ENCODE data around the gene KRT76. TPM values are rescaled to one million over a fixed set of nuclear protein-coding genes. Genes with fewer than 3 reads are reported as not detected.

KRT76 gene
- total and polyA plus RNA-seq, 2 donors (not counting 1 experiment from before 2014, with no cell fraction given): not detected

DNA sequence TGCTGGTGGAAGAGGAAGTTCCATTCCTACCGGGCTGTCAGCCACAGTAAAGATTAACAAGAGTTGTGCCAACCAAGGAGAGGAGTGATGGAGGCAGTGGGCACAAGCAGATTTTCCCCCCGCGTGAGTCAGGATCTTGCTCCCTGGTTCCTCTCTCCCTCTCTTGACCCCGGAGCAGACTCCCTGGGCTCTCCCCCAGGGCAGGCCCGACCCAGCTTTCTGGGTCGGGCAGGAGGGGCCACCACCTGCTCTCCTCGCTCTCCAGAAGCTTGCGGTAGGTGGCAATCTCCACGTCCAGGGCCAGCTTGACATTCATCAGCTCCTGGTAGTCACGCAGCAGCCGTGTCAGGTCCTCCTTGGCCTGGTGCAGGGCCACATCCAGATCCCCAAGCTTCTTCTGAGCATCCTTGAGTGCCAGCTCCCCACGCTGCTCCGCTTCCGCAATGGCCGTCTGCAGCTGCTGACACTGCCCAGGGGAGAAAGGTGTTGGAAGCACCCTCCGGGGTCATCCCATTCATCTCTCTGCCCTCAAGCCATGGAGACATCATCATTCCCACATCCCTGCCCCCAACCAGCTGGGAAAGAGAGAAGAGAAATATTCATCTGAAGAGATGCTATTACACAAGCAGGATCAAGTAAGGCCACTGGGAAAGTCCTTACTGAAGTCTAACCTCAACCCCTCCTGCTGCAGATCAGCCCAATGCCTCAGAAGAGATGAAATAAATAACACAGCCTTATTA, 45.8 kb upstream of the KRT76 start:
- H2AFZ ChIP-seq (ENCODE audit: insufficient read depth, low read depth, low read length, poor library complexity, severe bottlenecking): no peak overlapping the region
- WGBS (ENCODE audit: insufficient coverage): 68% methylated on average over 11 of the region's 16 CpGs
- intact Hi-C loops (cut with micrococcal nuclease): no loop called here
- ATAC-seq (ENCODE audit: low read depth) (no peak), DNase-seq (no peak)
- POLR2A ChIA-PET: no interaction called here
- Mint-ChIP-seq H3K4me3 (no peak overlapping the region), H3K4me1 (no peaks in the 10 kb centered on the region), H3K27me3 (peaks cover 36% of the 10 kb centered on the region), H3K9me3 (ENCODE audit: insufficient read depth) (no peaks in the 10 kb centered on the region), H3K27ac (no peak overlapping the region)
- no peaks in the 10 kb centered on the region for H3K4me1 ChIP-seq (ENCODE audit: control insufficient read depth in 2 of 2, insufficient read depth in 2 of 2, low read length in 2 of 2)
- peaks cover 0 to 6% (median 0%) of the 10 kb centered on the region in 4 experiments for H3K27me3 ChIP-seq (replicated peaks in 1 of 4; ENCODE audit: control extremely low read depth in 1 of 4, control insufficient read depth in 3 of 4, insufficient read depth in 4 of 4, low read length in 3 of 4)
- H3K9ac ChIP-seq (ENCODE audit: low read length): no peak overlapping the region
- no peaks in the 10 kb centered on the region for H4K20me1 ChIP-seq (ENCODE audit: control insufficient read depth, insufficient read depth, low read length, poor library complexity, severe bottlenecking)
- H3K79me2 ChIP-seq (ENCODE audit: control insufficient read depth, insufficient read depth, low read length): no peaks in the 10 kb centered on the region
- H3K9me3 ChIP-seq (ENCODE audit: control extremely low read depth in 1 of 3, control insufficient read depth in 2 of 3, insufficient read depth in 1 of 3, low read length in 2 of 3): no peaks in the 10 kb centered on the region
- H3K27ac ChIP-seq (ENCODE audit: low read length in 2 of 2): no peak overlapping the region
- CTCF ChIA-PET: no interaction called here
- no peaks in the 10 kb centered on the region for H3K36me3 ChIP-seq (replicated peaks in 1 of 2; ENCODE audit: control extremely low read depth in 1 of 2, control insufficient read depth in 1 of 2, extremely low read depth in 1 of 2, insufficient read depth in 2 of 2, low read length in 1 of 2)
- no peak overlapping the region for H3K4me3 ChIP-seq (ENCODE audit: control extremely low read depth in 1 of 5, extremely low read depth in 1 of 5, insufficient read depth in 1 of 5, low read depth in 2 of 5, low read length in 4 of 5)
- no peak for TF ChIP-seq EZH2 (IDR thresholded peaks at IDR 0.05; ENCODE audit: borderline replicate concordance, insufficient read depth, low read depth, low read length, poor library complexity, severe bottlenecking)
- TF ChIP-seq, protein P1, sequence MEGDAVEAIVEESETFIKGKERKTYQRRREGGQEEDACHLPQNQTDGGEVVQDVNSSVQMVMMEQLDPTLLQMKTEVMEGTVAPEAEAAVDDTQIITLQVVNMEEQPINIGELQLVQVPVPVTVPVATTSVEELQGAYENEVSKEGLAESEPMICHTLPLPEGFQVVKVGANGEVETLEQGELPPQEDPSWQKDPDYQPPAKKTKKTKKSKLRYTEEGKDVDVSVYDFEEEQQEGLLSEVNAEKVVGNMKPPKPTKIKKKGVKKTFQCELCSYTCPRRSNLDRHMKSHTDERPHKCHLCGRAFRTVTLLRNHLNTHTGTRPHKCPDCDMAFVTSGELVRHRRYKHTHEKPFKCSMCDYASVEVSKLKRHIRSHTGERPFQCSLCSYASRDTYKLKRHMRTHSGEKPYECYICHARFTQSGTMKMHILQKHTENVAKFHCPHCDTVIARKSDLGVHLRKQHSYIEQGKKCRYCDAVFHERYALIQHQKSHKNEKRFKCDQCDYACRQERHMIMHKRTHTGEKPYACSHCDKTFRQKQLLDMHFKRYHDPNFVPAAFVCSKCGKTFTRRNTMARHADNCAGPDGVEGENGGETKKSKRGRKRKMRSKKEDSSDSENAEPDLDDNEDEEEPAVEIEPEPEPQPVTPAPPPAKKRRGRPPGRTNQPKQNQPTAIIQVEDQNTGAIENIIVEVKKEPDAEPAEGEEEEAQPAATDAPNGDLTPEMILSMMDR (IDR thresholded peaks at IDR 0.05): no peak
- H3K4me2 ChIP-seq (replicated peaks; ENCODE audit: low read depth, low read length, poor library complexity, severe bottlenecking): no peak overlapping the region

DNA sequence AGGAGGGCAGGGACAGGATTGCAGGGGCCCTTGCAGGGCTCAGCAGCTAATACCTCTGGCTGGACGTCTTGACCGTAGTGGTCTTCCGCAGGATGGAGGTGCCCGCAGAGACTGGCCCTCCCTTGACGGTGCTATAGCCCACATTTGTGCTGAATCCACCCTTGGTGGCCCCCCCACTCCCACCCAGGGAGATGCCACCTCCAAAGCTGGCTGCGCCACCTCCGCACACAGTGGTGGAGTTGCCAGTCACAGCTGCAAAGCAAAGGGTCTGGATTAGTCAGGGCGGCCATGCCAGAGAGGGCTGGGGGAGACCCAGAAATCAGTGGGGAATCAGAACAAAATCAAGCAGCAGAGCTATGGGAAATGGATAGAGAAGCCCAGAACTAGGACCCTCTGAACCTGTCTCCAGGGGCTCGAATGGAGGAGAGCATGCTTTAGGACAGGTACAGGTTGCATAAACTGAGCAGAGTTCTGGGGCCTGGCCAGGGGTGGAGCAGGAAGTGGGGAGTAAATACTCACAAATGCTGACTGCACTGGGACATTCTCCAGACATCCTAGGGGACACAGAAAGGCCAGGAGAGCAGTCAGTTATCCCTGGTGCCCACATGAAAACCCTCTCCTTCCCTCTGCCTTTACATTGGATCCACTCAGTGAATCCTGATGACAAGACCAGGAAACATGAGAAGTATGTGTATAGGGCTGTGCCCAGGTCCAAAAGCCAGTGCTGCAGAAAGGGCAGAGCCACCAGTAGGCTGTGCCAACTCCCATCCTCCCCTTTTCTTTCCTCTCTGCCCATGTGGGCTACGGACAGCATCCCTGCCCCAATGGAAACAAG, 44.9 kb upstream of the KRT76 start:
- Histone ChIP-seq H3K9ac (ENCODE audit: low read length) (no peak overlapping the region), H3K27me3 (replicated peaks in 1 of 4; ENCODE audit: control extremely low read depth in 1 of 4, control insufficient read depth in 3 of 4, insufficient read depth in 4 of 4, low read length in 3 of 4) (peaks cover 0 to 6% (median 0%) of the 10 kb centered on the region in 4 experiments), H3K4me2 (replicated peaks; ENCODE audit: low read depth, low read length, poor library complexity, severe bottlenecking) (no peak overlapping the region), H3K36me3 (replicated peaks in 1 of 2; ENCODE audit: control extremely low read depth in 1 of 2, control insufficient read depth in 1 of 2, extremely low read depth in 1 of 2, insufficient read depth in 2 of 2, low read length in 1 of 2) (no peaks in the 10 kb centered on the region), H3K79me2 (ENCODE audit: control insufficient read depth, insufficient read depth, low read length) (no peaks in the 10 kb centered on the region), H3K9me3 (ENCODE audit: control extremely low read depth in 1 of 3, control insufficient read depth in 2 of 3, insufficient read depth in 1 of 3, low read length in 2 of 3) (no peaks in the 10 kb centered on the region), H3K4me1 (ENCODE audit: control insufficient read depth in 2 of 2, insufficient read depth in 2 of 2, low read length in 2 of 2) (no peaks in the 10 kb centered on the region), H3K4me3 (ENCODE audit: control extremely low read depth in 1 of 5, extremely low read depth in 1 of 5, insufficient read depth in 1 of 5, low read depth in 2 of 5, low read length in 4 of 5) (no peak overlapping the region), H2AFZ (ENCODE audit: insufficient read depth, low read depth, low read length, poor library complexity, severe bottlenecking) (no peak overlapping the region), H3K27ac (ENCODE audit: low read length in 2 of 2) (no peak overlapping the region), H4K20me1 (ENCODE audit: control insufficient read depth, insufficient read depth, low read length, poor library complexity, severe bottlenecking) (no peaks in the 10 kb centered on the region)
- ChIA-PET POLR2A (no interaction called here), CTCF (no interaction called here)
- H3K27me3 Mint-ChIP-seq: peaks cover 41% of the 10 kb centered on the region
- no peak overlapping the region for H3K27ac Mint-ChIP-seq
- intact Hi-C loops (cut with micrococcal nuclease): no loop called here
- ATAC-seq (ENCODE audit: low read depth) (no peak), DNase-seq (no peak)
- no peaks in the 10 kb centered on the region for H3K9me3 Mint-ChIP-seq (ENCODE audit: insufficient read depth)
- H3K4me3 Mint-ChIP-seq: no peak overlapping the region
- TF ChIP-seq, protein P1 (IDR thresholded peaks at IDR 0.05): no peak
- TF ChIP-seq EZH2 (IDR thresholded peaks at IDR 0.05; ENCODE audit: borderline replicate concordance, insufficient read depth, low read depth, low read length, poor library complexity, severe bottlenecking): no peak
- WGBS (ENCODE audit: insufficient coverage): 86% methylated on average over 9 of the region's 10 CpGs
- H3K4me1 Mint-ChIP-seq: no peaks in the 10 kb centered on the region
